Measurements from ENCODE around the gene BCAP31. TPM values are rescaled to one million over a fixed set of nuclear protein-coding genes. Genes with fewer than 3 reads are reported as not detected.

BCAP31 gene
- total RNA-seq, 2 experiments from 2014 or later = 140 to 141 TPM

DNA sequence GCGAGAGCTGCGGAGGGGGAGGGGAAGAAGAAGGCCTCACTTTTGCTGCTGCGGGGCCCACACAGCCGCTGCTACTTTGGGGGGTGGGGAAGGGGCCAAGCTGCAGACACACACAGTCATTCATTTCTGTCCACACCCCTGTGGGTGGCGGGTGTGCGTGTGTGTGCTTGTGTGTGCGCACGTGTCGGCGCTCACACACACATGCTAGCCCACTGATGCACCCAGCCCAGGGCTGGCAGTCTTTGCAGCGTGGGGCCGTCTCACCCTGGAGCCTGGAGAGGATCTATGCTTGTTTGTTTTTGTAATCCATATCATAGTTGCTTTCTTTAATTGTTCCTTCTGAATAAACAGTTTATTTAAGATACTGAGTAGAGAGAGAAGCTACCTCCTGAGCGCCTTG, 73.2 kb downstream of the BCAP31 start:
- Mint-ChIP-seq H3K9me3 (no peaks in the 10 kb centered on the region), H3K36me3 (no peaks in the 10 kb centered on the region), H3K27me3 (peaks cover 15% of the 10 kb centered on the region), H3K4me3 (no peak overlapping the region), H3K4me1 (no peaks in the 10 kb centered on the region), H3K27ac (no peak overlapping the region)
- POLR2A ChIA-PET = no interaction called here
- DNase-seq = no peak
- ATAC-seq (ENCODE audit: low read depth) = no peak

Other genes with a start within 250 kb of the BCAP31 start
- not detected for gene BGN, start 229.4 kb downstream of the BCAP31 start, total RNA-seq
- gene ATP2B3, start 206.7 kb downstream of the BCAP31 start, total RNA-seq = not detected
- gene CCNQ, start 125.2 kb downstream of the BCAP31 start, total RNA-seq = 10 to 100 TPM; 19.0 to 19.7 TPM
- gene DUSP9, start 77.2 kb downstream of the BCAP31 start, total RNA-seq = not detected
- gene PNCK, start 50.6 kb downstream of the BCAP31 start, total RNA-seq = 1 to 10 TPM in 1 of 2 experiments, under 1 TPM in 1; 0.79 to 1.1 TPM
- 1 to 10 TPM; 1.7 to 1.9 TPM for gene SLC6A8, start 36.5 kb downstream of the BCAP31 start, total RNA-seq
- gene ABCD1, start 469 bp upstream of the BCAP31 start, total RNA-seq = 10 to 100 TPM; 15.9 to 16.4 TPM
- gene PLXNB3, start 39.9 kb upstream of the BCAP31 start, total RNA-seq = 1 to 10 TPM; 1.3 to 2.1 TPM
- gene SRPK3, start 56.7 kb upstream of the BCAP31 start, total RNA-seq = not detected
- 10 to 100 TPM; 66.3 to 67.1 TPM for gene IDH3G, start 70.0 kb upstream of the BCAP31 start, total RNA-seq
- gene SSR4, start 70.3 kb upstream of the BCAP31 start, total RNA-seq = 100 to 1,000 TPM; 158 to 162 TPM
- 1 to 10 TPM in 1 of 2 experiments, under 1 TPM in 1; 0.80 to 1.1 TPM for gene PDZD4, start 106.2 kb upstream of the BCAP31 start, total RNA-seq
- 1 to 10 TPM; 4.5 to 7.2 TPM for gene L1CAM, start 161.8 kb upstream of the BCAP31 start, total RNA-seq
- gene AVPR2, start 180.3 kb upstream of the BCAP31 start, total RNA-seq = not detected
- 100 to 1,000 TPM; 341 to 356 TPM for gene ARHGAP4, start 201.9 kb upstream of the BCAP31 start, total RNA-seq
- gene NAA10, start 210.7 kb upstream of the BCAP31 start, total RNA-seq = 10 to 100 TPM; 79.5 to 84.3 TPM
- 10 to 100 TPM; 18.1 to 18.8 TPM for gene RENBP, start 220.3 kb upstream of the BCAP31 start, total RNA-seq
- 100 to 1,000 TPM; 101 to 107 TPM for gene HCFC1, start 247.4 kb upstream of the BCAP31 start, total RNA-seq
- gene TMEM187, start 248.4 kb upstream of the BCAP31 start, total RNA-seq = 1 to 10 TPM; 8.6 to 9.7 TPM